Measurements from ENCODE around the gene OR52I2.

The OR52I2 gene

DNA sequence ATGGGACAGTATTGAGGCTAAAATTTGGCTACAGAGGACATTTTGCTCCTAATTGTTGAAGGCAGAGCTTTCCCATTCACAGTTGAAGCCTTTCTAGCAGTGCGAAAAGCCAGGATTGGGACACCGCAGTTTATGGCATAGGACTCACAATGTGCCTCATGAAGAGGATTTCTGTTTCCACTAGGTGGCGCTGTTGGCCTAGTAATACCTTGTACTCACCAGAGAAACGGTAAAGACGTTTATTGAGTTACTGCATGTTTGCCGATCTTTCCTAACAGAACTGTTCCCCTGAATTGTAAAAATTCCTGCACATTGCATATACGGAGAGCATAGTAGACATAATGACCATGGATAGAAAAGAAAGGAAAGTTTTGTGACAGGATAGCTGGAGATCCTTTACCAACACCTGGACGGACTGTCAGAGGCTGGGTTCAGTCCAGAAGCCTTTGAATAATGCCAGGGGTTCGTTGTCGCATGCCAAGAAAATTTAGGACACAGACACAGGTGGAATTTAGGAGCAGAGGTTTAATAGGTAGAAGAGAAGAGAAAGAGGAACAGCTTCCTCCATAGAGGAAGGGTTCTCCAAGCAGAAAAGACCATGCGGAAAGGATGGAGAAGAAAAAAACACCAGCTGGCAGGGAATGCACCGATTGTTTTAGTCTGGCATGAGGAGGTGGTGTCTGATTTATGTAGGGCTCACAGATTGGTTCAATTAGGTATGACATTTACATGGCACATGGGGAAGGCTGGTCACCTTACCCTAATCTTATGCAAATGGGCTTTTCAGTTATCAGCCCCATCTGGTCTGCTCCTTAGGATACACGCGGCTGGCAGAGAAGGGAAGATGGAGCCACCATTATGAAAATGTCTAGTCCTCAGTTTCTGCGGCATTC lies 44.9 kb downstream of the OR52I2 start:
- H3K4me3 ChIP-seq (replicated peaks; ENCODE audit: low read depth, low read length) = no peak overlapping the region
- TF ChIP-seq, protein P1, sequence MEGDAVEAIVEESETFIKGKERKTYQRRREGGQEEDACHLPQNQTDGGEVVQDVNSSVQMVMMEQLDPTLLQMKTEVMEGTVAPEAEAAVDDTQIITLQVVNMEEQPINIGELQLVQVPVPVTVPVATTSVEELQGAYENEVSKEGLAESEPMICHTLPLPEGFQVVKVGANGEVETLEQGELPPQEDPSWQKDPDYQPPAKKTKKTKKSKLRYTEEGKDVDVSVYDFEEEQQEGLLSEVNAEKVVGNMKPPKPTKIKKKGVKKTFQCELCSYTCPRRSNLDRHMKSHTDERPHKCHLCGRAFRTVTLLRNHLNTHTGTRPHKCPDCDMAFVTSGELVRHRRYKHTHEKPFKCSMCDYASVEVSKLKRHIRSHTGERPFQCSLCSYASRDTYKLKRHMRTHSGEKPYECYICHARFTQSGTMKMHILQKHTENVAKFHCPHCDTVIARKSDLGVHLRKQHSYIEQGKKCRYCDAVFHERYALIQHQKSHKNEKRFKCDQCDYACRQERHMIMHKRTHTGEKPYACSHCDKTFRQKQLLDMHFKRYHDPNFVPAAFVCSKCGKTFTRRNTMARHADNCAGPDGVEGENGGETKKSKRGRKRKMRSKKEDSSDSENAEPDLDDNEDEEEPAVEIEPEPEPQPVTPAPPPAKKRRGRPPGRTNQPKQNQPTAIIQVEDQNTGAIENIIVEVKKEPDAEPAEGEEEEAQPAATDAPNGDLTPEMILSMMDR (IDR thresholded peaks at IDR 0.05; ENCODE audit: insufficient read depth, low read length, poor library complexity, severe bottlenecking) = peak; percentile 62
- no peaks in the 10 kb centered on the region for H3K36me3 ChIP-seq (ENCODE audit: control insufficient read depth, insufficient read depth, low read length)
- DNase-seq (ENCODE audit: extremely low read depth, insufficient read length) = peak; percentile 24
- no peaks in the 10 kb centered on the region; the same call in none of the 2 replicates for H3K27me3 ChIP-seq (replicated peaks; ENCODE audit: control insufficient read depth, insufficient read depth, low read length)

DNA sequence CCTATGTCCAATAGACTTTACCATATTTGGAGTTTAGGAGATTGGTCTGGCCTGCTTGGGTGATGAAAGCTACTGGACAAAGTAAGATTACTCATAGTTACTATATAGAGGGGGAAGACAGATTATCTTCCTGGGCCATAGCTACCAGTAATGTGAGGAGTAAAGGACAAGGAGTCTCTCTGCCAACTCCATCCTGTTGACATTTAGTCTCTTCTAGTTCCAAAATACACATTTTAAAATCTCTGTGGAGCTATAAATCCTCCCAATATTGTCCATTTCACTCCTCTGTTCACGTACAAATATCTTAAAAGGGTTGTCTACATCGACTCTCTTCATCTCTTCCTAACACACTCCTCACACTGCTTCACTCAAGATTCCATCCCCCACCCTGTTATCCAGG lies 54.6 kb downstream of the OR52I2 start:
- Histone ChIP-seq H3K4me3 (replicated peaks; ENCODE audit: low read depth, low read length) (no peak overlapping the region), H3K27me3 (replicated peaks; ENCODE audit: control insufficient read depth, insufficient read depth, low read length) (no peaks in the 10 kb centered on the region), H3K36me3 (ENCODE audit: control insufficient read depth, insufficient read depth, low read length) (no peaks in the 10 kb centered on the region)
- TF ChIP-seq, protein P1 (IDR thresholded peaks at IDR 0.05; ENCODE audit: insufficient read depth, low read length, poor library complexity, severe bottlenecking) = no peak
- DNase-seq (ENCODE audit: extremely low read depth, insufficient read length) = no peak

DNA sequence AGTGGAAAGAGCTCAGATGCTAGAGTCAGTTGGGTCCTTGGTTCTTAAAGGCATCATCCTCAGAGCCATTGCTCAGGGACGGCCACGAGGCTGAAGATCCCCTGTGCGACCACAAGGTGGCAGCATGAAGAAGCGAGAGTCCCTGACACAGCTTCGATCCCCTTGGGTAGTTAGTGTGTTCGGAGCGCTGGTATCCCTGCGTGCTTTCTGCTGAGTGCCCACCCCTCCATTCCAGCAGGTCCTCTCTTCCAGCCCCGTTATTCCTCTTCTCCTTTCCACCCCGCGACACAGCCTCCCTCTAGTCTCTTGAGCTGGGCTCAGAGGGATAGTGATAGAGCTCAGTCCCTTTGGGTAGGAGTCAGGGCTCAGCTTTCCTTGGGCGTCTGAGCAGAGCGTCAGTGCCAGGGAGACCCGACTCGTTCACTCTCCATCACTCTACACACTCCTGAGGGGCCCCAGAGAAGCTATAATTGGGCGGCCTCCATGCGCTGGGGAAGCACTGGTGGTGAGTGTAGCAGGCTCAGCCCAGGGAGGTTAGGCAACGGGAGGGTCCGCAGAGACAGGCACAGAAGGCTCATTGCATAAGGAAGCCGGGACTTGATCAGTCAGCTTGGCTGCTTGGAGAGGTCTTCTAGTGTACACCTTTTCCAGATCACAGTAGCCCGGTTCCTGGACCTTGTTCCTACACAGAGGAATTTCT lies 55.6 kb downstream of the OR52I2 start, which contains the start of gene OR51D1:
Gene OR51D1, plus strand, starts transcription at position 516 of the 700 bp plus-strand sequence. CDS start 2,314 bp downstream, outside the sequence.
- Histone ChIP-seq H3K4me3 (replicated peaks; ENCODE audit: low read depth, low read length) (no peak within 1 kb of the TSS), H3K36me3 (ENCODE audit: control insufficient read depth, insufficient read depth, low read length) (no peaks in the 10 kb centered on the region), H3K27me3 (replicated peaks; ENCODE audit: control insufficient read depth, insufficient read depth, low read length) (no peaks in the 10 kb centered on the region)
- TF ChIP-seq, protein P1 (IDR thresholded peaks at IDR 0.05; ENCODE audit: insufficient read depth, low read length, poor library complexity, severe bottlenecking) = peak; percentile 90
- peak; percentile 22 for DNase-seq (ENCODE audit: extremely low read depth, insufficient read length)

DNA sequence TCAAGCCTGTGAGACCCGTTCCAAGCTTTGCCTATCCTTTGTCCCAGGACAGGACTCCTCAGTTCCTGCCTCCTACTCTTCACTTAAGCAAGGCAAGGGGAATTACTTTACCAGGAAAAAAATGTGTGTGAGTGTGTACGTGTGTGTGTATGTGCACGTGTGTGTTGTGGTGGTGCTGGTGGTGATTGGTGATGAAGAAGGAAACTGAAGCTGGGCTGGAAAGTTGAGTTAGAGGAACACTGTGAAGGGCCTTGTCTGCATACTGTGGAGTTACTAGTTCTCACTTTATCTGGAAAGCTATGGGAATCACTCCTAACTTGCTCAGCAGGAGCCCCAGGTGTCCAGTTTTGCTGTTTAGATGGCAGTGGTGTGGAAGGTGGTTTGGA lies 56.1 kb downstream of the OR52I2 start:
- Histone ChIP-seq H3K36me3 (ENCODE audit: control insufficient read depth, insufficient read depth, low read length) (no peaks in the 10 kb centered on the region), H3K27me3 (replicated peaks; ENCODE audit: control insufficient read depth, insufficient read depth, low read length) (no peaks in the 10 kb centered on the region), H3K4me3 (replicated peaks; ENCODE audit: low read depth, low read length) (no peak overlapping the region)
- no peak for DNase-seq (ENCODE audit: extremely low read depth, insufficient read length)
- TF ChIP-seq, protein P1 (IDR thresholded peaks at IDR 0.05; ENCODE audit: insufficient read depth, low read length, poor library complexity, severe bottlenecking) = no peak

DNA sequence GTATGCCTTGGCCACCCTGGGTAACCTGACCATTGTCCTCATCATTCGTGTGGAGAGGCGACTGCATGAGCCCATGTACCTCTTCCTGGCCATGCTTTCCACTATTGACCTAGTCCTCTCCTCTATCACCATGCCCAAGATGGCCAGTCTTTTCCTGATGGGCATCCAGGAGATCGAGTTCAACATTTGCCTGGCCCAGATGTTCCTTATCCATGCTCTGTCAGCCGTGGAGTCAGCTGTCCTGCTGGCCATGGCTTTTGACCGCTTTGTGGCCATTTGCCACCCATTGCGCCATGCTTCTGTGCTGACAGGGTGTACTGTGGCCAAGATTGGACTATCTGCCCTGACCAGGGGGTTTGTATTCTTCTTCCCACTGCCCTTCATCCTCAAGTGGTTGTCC lies 58.4 kb downstream of the OR52I2 start:
- H3K4me3 ChIP-seq (replicated peaks; ENCODE audit: low read depth, low read length) = no peak overlapping the region
- H3K27me3 ChIP-seq (replicated peaks; ENCODE audit: control insufficient read depth, insufficient read depth, low read length) = no peaks in the 10 kb centered on the region; the same call in 1 of the 2 replicates
- DNase-seq (ENCODE audit: extremely low read depth, insufficient read length) = no peak
- H3K36me3 ChIP-seq (ENCODE audit: control insufficient read depth, insufficient read depth, low read length) = no peaks in the 10 kb centered on the region
- TF ChIP-seq, protein P1 (IDR thresholded peaks at IDR 0.05; ENCODE audit: insufficient read depth, low read length, poor library complexity, severe bottlenecking) = no peak
